Ramos (cell line): ENCODE results near the gene NUP153.

Source experiments
- in situ Hi-C: fragments of 300-500 bp; cut with MboI; formaldehyde crosslinking; loops from one replicate; pipeline ENCODE4 v1.14.3; 2022; ENCODE audit warnings: low sequenced_read_pairs; ENCODE audit not compliant: unreplicated experiment

Gene NUP153

GRCh38 chr6:17621003-17621402 lies 85.7 kb downstream of the NUP153 start:
- in situ Hi-C loops, result loop anchor here (25.0 kb wide), 1 partner anchor 616 kb away; no protein-coding TSS in a partner anchor

GRCh38 chr6:17615794-17616193 lies 90.9 kb downstream of the NUP153 start:
- in situ Hi-C loops, result loop anchor here (25.0 kb wide), 1 partner anchor 622 kb away; no protein-coding TSS in a partner anchor

GRCh38 chr6:17612048-17612447 lies 94.7 kb downstream of the NUP153 start:
- in situ Hi-C loops, result loop anchor here (25.0 kb wide), 1 partner anchor 625 kb away; no protein-coding TSS in a partner anchor

GRCh38 chr6:17610835-17611234 lies 95.9 kb downstream of the NUP153 start:
- in situ Hi-C loops, result loop anchor here (25.0 kb wide), 1 partner anchor 626 kb away; no protein-coding TSS in a partner anchor

GRCh38 chr6:17606606-17607005 lies 100.1 kb downstream of the NUP153 start:
- in situ Hi-C loops, result loop anchor here (25.0 kb wide), 1 partner anchor 631 kb away; no protein-coding TSS in a partner anchor

- in situ Hi-C loops, result loop anchor here (25.0 kb wide), 1 partner anchor 634 kb away; no protein-coding TSS in a partner anchor
Measured at GRCh38 chr6:17602888-17603287, 103.8 kb downstream of the NUP153 start.

- in situ Hi-C loops, result loop anchor here (25.0 kb wide), 1 partner anchor 636 kb away; no protein-coding TSS in a partner anchor
Measured at GRCh38 chr6:17601386-17601703, 105.4 kb downstream of the NUP153 start.

GRCh38 chr6:17600527-17601385 lies 106.0 kb downstream of the NUP153 start:
- in situ Hi-C loops, result loop anchor here (25.0 kb wide), 1 partner anchor 637 kb away; no protein-coding TSS in a partner anchor

- in situ Hi-C loops, result loop anchor here (25.0 kb wide), 2 partner anchors 438 to 637 kb away; no protein-coding TSS in a partner anchor
Measured at GRCh38 chr6:17599877-17600526, 106.7 kb downstream of the NUP153 start, which contains the start of gene FAM8A1. Gene FAM8A1, plus strand, starts transcription at chr6:17600302. Its CDS starts 108 bp downstream, at chr6:17600410.

- in situ Hi-C loops, result loop anchor here (25.0 kb wide), 1 partner anchor 434 kb away; no protein-coding TSS in a partner anchor
Measured at GRCh38 chr6:17596085-17596484, 110.6 kb downstream of the NUP153 start.

GRCh38 chr6:17593246-17593645 lies 113.5 kb downstream of the NUP153 start:
- in situ Hi-C loops, result loop anchor here (5.0 to 25.0 kb wide), 2 partner anchors 219 to 431 kb away; no protein-coding TSS in a partner anchor

- in situ Hi-C loops, result loop anchor here (5.0 to 25.0 kb wide), 2 partner anchors 221 to 429 kb away; no protein-coding TSS in a partner anchor
Measured at GRCh38 chr6:17591287-17591686, 115.4 kb downstream of the NUP153 start.

GRCh38 chr6:17589406-17590096 lies 117.2 kb downstream of the NUP153 start:
- in situ Hi-C loops, result loop anchor here (5.0 to 25.0 kb wide), 2 partner anchors 223 to 427 kb away; no protein-coding TSS in a partner anchor

GRCh38 chr6:17588011-17588410 lies 118.7 kb downstream of the NUP153 start:
- in situ Hi-C loops, result loop anchor here (25.0 kb wide), 1 partner anchor 426 kb away; no protein-coding TSS in a partner anchor

GRCh38 chr6:17586623-17587022 lies 120.1 kb downstream of the NUP153 start:
- in situ Hi-C loops, result loop anchor here (25.0 kb wide), 1 partner anchor 424 kb away; no protein-coding TSS in a partner anchor

GRCh38 chr6:17585766-17586490 lies 120.8 kb downstream of the NUP153 start:
- in situ Hi-C loops, result loop anchor here (25.0 kb wide), 1 partner anchor 424 kb away; no protein-coding TSS in a partner anchor

- in situ Hi-C loops, result loop anchor here (25.0 kb wide), 1 partner anchor 422 kb away; no protein-coding TSS in a partner anchor
Measured at GRCh38 chr6:17584241-17584803, 122.4 kb downstream of the NUP153 start.

GRCh38 chr6:17583811-17584210 lies 122.9 kb downstream of the NUP153 start:
- in situ Hi-C loops, result loop anchor here (25.0 kb wide), 1 partner anchor 422 kb away; no protein-coding TSS in a partner anchor
